Lower lobe of right lung (tissue), 2 donors: Measurements from ENCODE around the gene PIK3R1. TPM values are rescaled to one million over a fixed set of nuclear protein-coding genes. Genes with fewer than 3 reads are reported as not detected.

Source experiments
- ATAC-seq, 2 donors: fragments of 200-7000 bp; cut with Tn5 transposase; one replicate each; pipeline ENCODE4 v1.9.1; 2020 to 2022; ENCODE audit warnings: mild to moderate bottlenecking in 2 of 2, moderate library complexity in 2 of 2
- DNase-seq: peaks from one replicate; pipeline ENCODE4 v3.0.0-alpha.2; 2020
- H3K27ac ChIP-seq: fragments of 200-600 bp; one replicate; pipeline ENCODE4 v1.8.0; 2022
- H3K27me3 ChIP-seq: fragments of 200-600 bp; one replicate; pipeline ENCODE4 v1.8.0; 2022; ENCODE audit warnings: low read depth
- H3K36me3 ChIP-seq: fragments of 200-600 bp; one replicate; pipeline ENCODE4 v1.8.0; 2022; ENCODE audit warnings: mild to moderate bottlenecking
- H3K4me1 ChIP-seq: fragments of 200-600 bp; one replicate; pipeline ENCODE4 v1.8.0; 2022
- H3K4me3 ChIP-seq: fragments of 200-600 bp; one replicate; pipeline ENCODE4 v1.8.0; 2022; ENCODE audit warnings: mild to moderate bottlenecking
- H3K9me3 ChIP-seq: fragments of 200-600 bp; one replicate; pipeline ENCODE4 v1.8.0; 2022
- CTCF ChIP-seq: fragments of 200-600 bp; IDR thresholded peaks from one replicate; pipeline ENCODE4 v1.8.0; 2022; ENCODE audit warnings: antibody characterized with exemption, mild to moderate bottlenecking
- intact Hi-C: fragments of 100-400 bp; cut with DNase I; formaldehyde crosslinking; loops from one replicate; pipeline ENCODE4 v1.11.0; 2022
- total RNA-seq: library from RNA; stranded (reverse); fragmentation: NEBNext Ultra II Directional; extraction: Animal tissue kit (Norgen Biotek cat#: 25700); gene quantifications from one replicate; pipeline ENCODE4 v1.2.1, GENCODE V29; 2021
- donor health status: DM: no; HTN: yes; CAD: no; lungs with severe emphysema.

PIK3R1 gene
- total RNA-seq, 1 donor from 2014 or later, result 122 TPM

- no peak for TF ChIP-seq CTCF
- DNase-seq (no peak), ATAC-seq (no peak)
- peak overlapping the region; percentile 31 for H3K27ac ChIP-seq
- no peaks in the 10 kb centered on the region for H3K36me3 ChIP-seq
- no peaks in the 10 kb centered on the region for H3K9me3 ChIP-seq
- H3K4me3 ChIP-seq, result no peak overlapping the region
- peaks cover 87% of the 10 kb centered on the region for H3K4me1 ChIP-seq
- intact Hi-C loops, result no loop called here
- H3K27me3 ChIP-seq, result no peaks in the 10 kb centered on the region
Measured at GRCh38 chr5:68240771-68241170, 25.2 kb downstream of the PIK3R1 start.

GRCh38 chr5:68242743-68243142 is 27.2 kb downstream of the PIK3R1 start:
- Histone ChIP-seq H3K27ac (no peak overlapping the region), H3K36me3 (no peaks in the 10 kb centered on the region), H3K9me3 (no peaks in the 10 kb centered on the region), H3K27me3 (no peaks in the 10 kb centered on the region), H3K4me3 (no peak overlapping the region), H3K4me1 (peaks cover 73% of the 10 kb centered on the region)
- DNase-seq (no peak), ATAC-seq (no peak)
- TF ChIP-seq CTCF, result no peak
- intact Hi-C loops, result no loop called here

- H3K27ac ChIP-seq, result no peak overlapping the region
Measured at GRCh38 chr5:68243251-68243650, 27.7 kb downstream of the PIK3R1 start.

GRCh38 chr5:68243681-68244080 is 28.1 kb downstream of the PIK3R1 start:
- Histone ChIP-seq H3K9me3 (no peaks in the 10 kb centered on the region), H3K4me3 (no peak overlapping the region), H3K4me1 (peaks cover 71% of the 10 kb centered on the region), H3K27me3 (no peaks in the 10 kb centered on the region), H3K36me3 (no peaks in the 10 kb centered on the region), H3K27ac (no peak overlapping the region)
- no peak for TF ChIP-seq CTCF
- intact Hi-C loops, result no loop called here
- DNase-seq, result no peak
- ATAC-seq, result no peak

More at GRCh38 chr5:68243251-68243650, 27.7 kb downstream of the PIK3R1 start:
- no peaks in the 10 kb centered on the region for H3K27me3 ChIP-seq
- no peak for ATAC-seq
- no peak for DNase-seq
- intact Hi-C loops, result no loop called here
- TF ChIP-seq CTCF, result no peak
- H3K9me3 ChIP-seq, result no peaks in the 10 kb centered on the region
- peaks cover 70% of the 10 kb centered on the region for H3K4me1 ChIP-seq
- H3K4me3 ChIP-seq, result no peak overlapping the region
- H3K36me3 ChIP-seq, result no peaks in the 10 kb centered on the region

- ATAC-seq (no peak), DNase-seq (no peak)
- Histone ChIP-seq H3K4me1 (peaks cover 71% of the 10 kb centered on the region), H3K9me3 (no peaks in the 10 kb centered on the region), H3K4me3 (no peak overlapping the region), H3K27me3 (no peaks in the 10 kb centered on the region), H3K36me3 (no peaks in the 10 kb centered on the region), H3K27ac (no peak overlapping the region)
- intact Hi-C loops, result no loop called here
- TF ChIP-seq CTCF, result no peak
Measured at GRCh38 chr5:68245319-68245718, 29.8 kb downstream of the PIK3R1 start.

GRCh38 chr5:68246802-68247201 is 31.2 kb downstream of the PIK3R1 start:
- no peak for DNase-seq
- Histone ChIP-seq H3K9me3 (no peaks in the 10 kb centered on the region), H3K4me1 (peaks cover 71% of the 10 kb centered on the region), H3K27ac (no peak overlapping the region), H3K4me3 (no peak overlapping the region), H3K36me3 (no peaks in the 10 kb centered on the region), H3K27me3 (no peaks in the 10 kb centered on the region)
- intact Hi-C loops, result no loop called here
- no peak for TF ChIP-seq CTCF
- ATAC-seq, result no peak
